Stimulated activated naive CD8-positive, alpha-beta T cell treated with anti-CD3 and anti-CD28 coated beads, Interleukin-15, Interleukin-2, amounts not matched to agents 100 ng/mL and 50 ng/mL, for 24 hours (primary cell): ENCODE data around the gene METTL6.
"Not testable (repeated sequence)": the region's sequence is repeated elsewhere in the genome, so short reads cannot be mapped to it uniquely, and the experiment has no call there.

Experiments used
- H3K27ac Mint-ChIP-seq: one replicate; pipeline ENCODE4 v1.8.0; 2021; ENCODE audit warnings: mild to moderate bottlenecking, mixed read lengths
- H3K27me3 Mint-ChIP-seq: one replicate; pipeline ENCODE4 v1.8.0; 2021; ENCODE audit warnings: mixed read lengths
- H3K36me3 Mint-ChIP-seq: one replicate; pipeline ENCODE4 v1.8.0; 2021; ENCODE audit warnings: low read depth, mixed read lengths
- H3K4me1 Mint-ChIP-seq: one replicate; pipeline ENCODE4 v1.8.0; 2021; ENCODE audit warnings: low read depth, mixed read lengths
- H3K4me3 Mint-ChIP-seq: one replicate; pipeline ENCODE4 v1.8.0; 2021; ENCODE audit warnings: mild to moderate bottlenecking, mixed read lengths
- H3K9me3 Mint-ChIP-seq: one replicate; pipeline ENCODE4 v1.8.0; 2021; ENCODE audit warnings: mixed read lengths

Gene METTL6

DNA sequence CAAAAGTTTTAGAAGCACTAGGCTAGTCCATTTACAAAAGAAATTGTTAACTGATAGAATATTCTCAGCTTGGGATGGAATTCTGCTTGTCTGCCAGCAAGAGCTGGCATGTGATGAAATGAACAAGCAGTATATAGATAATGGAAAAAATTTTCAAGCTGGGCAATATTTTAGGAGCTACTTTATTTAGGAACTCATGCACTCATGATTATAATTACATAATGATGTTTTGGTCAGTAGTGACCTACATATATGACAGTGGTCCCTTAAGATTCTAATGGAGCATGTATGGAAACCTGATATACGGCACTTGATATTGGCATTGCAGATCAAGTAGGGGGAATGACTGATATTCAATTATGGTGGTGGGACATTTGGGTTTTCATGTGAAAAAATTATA, 6.2 kb upstream of the METTL6 start:
- H3K27me3 Mint-ChIP-seq, result no peaks in the 10 kb centered on the region

DNA sequence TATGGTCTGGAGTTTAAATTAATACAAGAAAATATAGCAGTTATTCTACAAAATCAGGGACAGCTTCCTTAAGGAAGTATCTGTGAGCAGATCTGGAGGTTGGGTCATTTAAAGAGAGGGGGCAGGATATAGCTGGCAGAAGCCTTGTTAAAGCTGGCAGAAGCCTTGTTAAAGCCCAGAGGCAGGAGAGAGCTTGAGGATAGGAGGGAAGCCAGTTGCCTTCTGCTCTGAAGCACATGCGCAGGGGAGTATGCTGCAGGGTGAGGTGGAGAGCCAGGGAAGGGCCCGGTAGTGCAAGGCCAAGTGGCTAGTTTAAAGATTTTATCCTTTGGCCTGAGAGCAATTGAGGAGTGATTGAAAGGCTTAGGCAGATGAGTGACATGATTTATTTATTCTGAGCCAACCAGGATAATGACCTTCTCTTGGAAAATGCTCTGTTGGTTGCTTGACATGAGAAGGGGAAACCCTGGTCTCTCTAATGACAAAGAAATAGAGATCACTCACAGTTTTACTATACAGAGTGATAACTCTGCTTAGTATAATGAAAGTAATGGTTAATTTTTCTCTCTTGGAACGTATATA, 4.0 kb upstream of the METTL6 start:
- peaks cover 61% of the 10 kb centered on the region for H3K36me3 Mint-ChIP-seq
- H3K27me3 Mint-ChIP-seq, result no peaks in the 10 kb centered on the region
- H3K27ac Mint-ChIP-seq, result no peak overlapping the region
- H3K4me3 Mint-ChIP-seq, result no peak overlapping the region
- peaks cover 6% of the 10 kb centered on the region for H3K9me3 Mint-ChIP-seq
- H3K4me1 Mint-ChIP-seq, result peaks cover 34% of the 10 kb centered on the region

More for the DNA sequence above, 6.2 kb upstream of the METTL6 start:
- H3K36me3 Mint-ChIP-seq, result peaks cover 66% of the 10 kb centered on the region
- no peaks in the 10 kb centered on the region for H3K9me3 Mint-ChIP-seq
- no peak overlapping the region for H3K4me3 Mint-ChIP-seq
- H3K27ac Mint-ChIP-seq, result no peak overlapping the region
- peaks cover 24% of the 10 kb centered on the region for H3K4me1 Mint-ChIP-seq

DNA sequence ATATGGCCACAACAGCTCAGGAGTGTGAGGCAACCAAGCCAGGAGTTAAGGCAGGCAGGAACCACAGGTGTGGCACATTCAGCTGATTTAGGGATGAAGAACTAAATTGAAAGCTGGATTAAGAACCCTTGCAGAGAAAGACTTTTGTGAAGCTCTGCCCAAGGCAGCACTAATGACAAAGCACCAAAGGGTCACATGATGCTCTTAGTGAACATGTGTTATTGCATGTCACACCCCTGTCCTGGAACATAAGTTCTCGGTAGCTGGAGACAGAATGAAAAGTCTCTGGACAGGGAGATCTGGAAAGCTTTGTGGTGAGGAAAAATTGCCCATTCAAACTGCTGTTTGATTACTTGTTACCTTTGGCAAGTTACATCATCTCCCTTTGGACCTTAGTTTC, 3.3 kb upstream of the METTL6 start:
- Mint-ChIP-seq H3K4me3 (no peak overlapping the region), H3K9me3 (peaks cover 6% of the 10 kb centered on the region), H3K27me3 (no peaks in the 10 kb centered on the region), H3K4me1 (peaks cover 42% of the 10 kb centered on the region), H3K36me3 (peaks cover 59% of the 10 kb centered on the region), H3K27ac (no peak overlapping the region)

DNA sequence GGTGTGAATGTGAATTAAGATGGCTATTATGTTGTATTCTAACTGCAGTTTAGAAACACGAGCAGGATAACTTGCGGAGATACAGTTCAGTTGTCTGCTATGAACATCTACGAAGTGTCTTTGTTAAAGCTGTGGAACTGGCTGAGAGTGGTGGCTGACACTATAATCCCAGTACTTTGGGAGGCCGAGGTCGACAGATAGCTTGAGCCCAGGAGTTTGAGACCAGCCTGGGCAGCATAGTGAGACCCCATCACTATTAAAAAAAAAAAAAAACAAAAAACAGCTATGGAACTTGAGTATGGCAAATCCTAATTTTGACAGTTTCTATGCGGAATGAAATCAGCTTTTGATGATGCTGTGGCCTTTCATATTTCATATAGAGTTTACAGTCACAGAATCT, 1.7 kb upstream of the METTL6 start:
- Mint-ChIP-seq H3K4me1 (peaks cover 49% of the 10 kb centered on the region), H3K27ac (no peak overlapping the region), H3K36me3 (peaks cover 61% of the 10 kb centered on the region), H3K9me3 (peaks cover 6% of the 10 kb centered on the region), H3K27me3 (no peaks in the 10 kb centered on the region), H3K4me3 (peak overlapping the region; percentile 97)

DNA sequence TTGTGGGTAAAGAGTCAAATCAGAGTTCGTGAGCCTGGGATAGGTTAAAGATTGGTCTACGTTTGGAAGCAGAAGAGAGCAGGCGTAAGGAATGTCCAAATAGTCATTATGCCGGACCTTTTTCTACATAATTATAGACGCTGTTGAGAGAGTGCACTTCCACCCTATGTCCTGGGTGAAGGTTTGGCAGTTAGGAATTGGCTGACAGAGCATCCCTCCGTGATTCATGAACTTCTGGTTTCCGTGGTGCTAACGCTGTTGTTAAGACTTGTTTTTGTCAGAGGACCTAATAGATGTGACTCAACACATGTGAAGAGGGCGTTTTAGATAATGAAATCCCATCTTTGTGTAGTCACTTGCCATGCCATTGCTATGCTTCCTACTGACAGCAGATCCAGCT, 1.2 kb upstream of the METTL6 start:
- Mint-ChIP-seq H3K4me1 (peaks cover 49% of the 10 kb centered on the region), H3K9me3 (peaks cover 6% of the 10 kb centered on the region)

DNA sequence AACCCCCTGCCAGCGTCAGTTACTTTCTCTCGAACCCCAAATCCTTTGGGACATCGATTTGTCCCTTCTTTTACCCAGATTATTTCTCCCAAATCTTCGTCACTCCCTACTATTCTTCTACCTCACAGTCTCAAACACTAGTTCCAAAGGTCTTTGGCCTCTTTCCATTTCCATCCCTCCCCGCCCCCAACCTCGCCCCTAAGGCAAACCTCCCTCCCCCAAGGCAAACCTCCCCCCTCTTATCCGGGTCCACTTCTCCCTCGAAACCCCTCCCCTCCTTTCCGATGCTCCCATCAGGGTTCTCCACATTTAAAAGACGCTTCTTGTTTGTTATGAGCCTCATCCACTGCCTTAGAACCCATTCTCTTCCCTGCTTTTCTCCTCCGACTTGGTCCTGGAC, 637 bp upstream of the METTL6 start:
- H3K9me3 Mint-ChIP-seq, result peaks cover 6% of the 10 kb centered on the region
- peaks cover 49% of the 10 kb centered on the region for H3K4me1 Mint-ChIP-seq
- peaks cover 54% of the 10 kb centered on the region for H3K36me3 Mint-ChIP-seq
- H3K27me3 Mint-ChIP-seq, result no peaks in the 10 kb centered on the region
- H3K27ac Mint-ChIP-seq, result peak overlapping the region; percentile 97
- H3K4me3 Mint-ChIP-seq, result peak overlapping the region; percentile 97

More for the DNA sequence above, 1.2 kb upstream of the METTL6 start:
- Mint-ChIP-seq H3K4me3 (peak overlapping the region; percentile 97), H3K27me3 (no peaks in the 10 kb centered on the region), H3K27ac (peak overlapping the region; percentile 97), H3K36me3 (peaks cover 58% of the 10 kb centered on the region)

DNA sequence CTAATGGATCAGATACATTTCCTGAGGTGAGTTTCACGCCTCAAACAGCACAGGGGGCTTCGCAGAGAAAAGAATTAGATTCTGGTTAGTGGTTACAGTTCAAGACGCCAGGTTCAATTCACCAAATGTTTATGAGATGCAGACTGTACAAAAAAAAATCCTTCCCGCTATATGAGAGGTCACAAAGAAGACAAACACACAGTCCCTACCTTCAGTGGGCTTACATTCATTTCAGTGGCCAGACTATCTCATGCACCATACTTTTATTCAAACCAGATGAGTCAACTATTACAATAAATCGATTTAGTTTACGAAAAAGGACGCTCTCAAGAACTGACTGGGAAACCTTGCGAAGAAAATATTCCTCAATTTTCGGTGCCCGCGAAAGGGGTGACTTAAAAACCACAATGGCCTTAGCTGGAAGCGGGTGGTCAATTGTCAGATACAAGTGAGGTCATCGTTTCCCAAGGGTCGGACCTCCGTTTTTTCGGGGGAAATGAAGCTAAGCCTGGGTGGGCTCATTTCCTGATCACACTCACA, 695 bp downstream of the METTL6 start:
- H3K9me3 Mint-ChIP-seq, result peaks cover 6% of the 10 kb centered on the region
- H3K36me3 Mint-ChIP-seq, result peaks cover 52% of the 10 kb centered on the region

DNA sequence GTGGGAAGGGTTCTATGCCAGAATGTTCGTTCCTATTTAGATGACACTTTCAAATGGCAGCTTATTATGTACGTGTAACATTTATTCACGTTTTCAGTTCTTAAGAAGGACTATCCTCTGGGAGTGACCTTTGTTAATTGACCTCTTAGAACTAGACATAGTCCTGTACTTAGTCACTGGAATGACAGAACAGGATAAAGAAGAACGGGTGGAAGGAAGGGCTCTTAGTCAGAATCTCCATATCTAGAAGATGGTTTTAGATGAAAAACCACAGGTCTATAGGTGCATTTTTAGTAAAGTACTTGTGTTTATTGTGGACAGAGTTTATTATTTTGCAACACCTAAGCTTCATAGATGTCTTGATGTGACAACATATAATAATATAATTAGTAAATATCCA, 6.5 kb downstream of the METTL6 start:
- Mint-ChIP-seq H3K27me3 (no peaks in the 10 kb centered on the region), H3K9me3 (no peaks in the 10 kb centered on the region), H3K27ac (no peak overlapping the region), H3K4me3 (no peak overlapping the region), H3K36me3 (peaks cover 53% of the 10 kb centered on the region), H3K4me1 (peaks cover 17% of the 10 kb centered on the region)

More for the DNA sequence above, 695 bp downstream of the METTL6 start:
- Mint-ChIP-seq H3K27ac (peak overlapping the region; percentile 97), H3K4me1 (peaks cover 49% of the 10 kb centered on the region), H3K4me3 (peak overlapping the region; percentile 97), H3K27me3 (no peaks in the 10 kb centered on the region)

DNA sequence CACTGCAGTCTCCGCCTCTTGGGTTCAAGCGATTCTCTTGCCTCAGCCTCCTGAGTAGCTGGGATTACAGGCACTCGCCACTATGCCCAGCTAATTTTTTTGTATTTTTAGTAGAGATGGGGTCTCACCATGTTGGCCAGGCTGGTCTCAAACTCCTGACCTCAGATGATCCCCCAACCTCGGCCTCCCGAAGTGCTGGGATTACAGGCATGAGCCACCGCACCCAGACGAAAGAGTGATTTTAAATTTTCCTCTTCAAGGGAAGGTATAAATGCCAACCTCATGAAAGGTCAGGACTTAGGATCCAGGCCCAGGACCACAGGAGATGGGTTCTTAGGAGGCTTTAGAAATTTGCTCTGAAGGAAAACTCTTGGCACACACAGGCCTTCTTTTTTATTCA, 16.4 kb downstream of the METTL6 start:
- not testable (repeated sequence) for H3K27me3 Mint-ChIP-seq, H3K27ac Mint-ChIP-seq, H3K9me3 Mint-ChIP-seq, H3K4me1 Mint-ChIP-seq, H3K4me3 Mint-ChIP-seq
- H3K36me3 Mint-ChIP-seq, result peaks cover 47% of the 10 kb centered on the region

DNA sequence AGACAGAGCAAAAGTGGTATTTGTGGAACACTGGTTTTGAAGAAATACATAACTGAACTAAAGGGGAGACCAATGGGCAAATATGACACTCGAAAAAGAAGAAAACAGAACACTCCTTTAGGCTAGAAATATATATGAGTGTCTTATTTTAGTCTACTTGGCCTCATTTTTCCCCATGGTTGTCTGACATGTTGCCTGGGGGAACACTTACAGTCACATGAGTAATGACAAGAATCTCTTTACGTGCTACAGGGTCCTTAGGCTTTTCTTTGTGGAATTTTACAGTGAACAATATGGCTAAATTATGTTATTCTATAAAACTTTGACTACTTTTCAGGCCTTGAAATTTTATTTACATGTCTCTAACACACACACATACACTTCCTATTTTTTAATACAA, 17.6 kb downstream of the METTL6 start:
- Mint-ChIP-seq H3K27me3 (no peaks in the 10 kb centered on the region), H3K36me3 (peaks cover 35% of the 10 kb centered on the region), H3K4me3 (no peak overlapping the region), H3K4me1 (no peaks in the 10 kb centered on the region), H3K27ac (no peak overlapping the region), H3K9me3 (no peaks in the 10 kb centered on the region)

DNA sequence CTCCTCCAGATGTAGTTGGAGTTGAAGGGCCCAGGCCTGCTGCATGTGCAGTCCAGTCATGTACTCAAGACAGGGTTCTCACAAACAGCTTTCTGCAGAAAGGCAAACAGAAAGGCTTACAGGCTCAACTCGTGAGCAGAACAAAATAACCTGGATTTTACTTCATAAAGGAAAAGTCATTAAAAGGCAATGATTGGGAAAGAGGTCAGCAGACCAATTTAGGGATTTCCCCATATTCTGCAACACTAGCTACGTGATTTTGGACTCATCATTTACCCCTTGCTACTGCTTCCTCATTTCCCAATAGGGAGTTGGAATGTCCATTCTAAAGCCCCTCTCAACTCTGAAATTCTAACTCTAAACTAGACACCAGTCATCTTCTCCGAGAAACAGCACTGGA, 18.1 kb downstream of the METTL6 start:
- Mint-ChIP-seq H3K27me3 (no peaks in the 10 kb centered on the region), H3K4me1 (no peaks in the 10 kb centered on the region), H3K9me3 (no peaks in the 10 kb centered on the region), H3K36me3 (peaks cover 34% of the 10 kb centered on the region), H3K4me3 (no peak overlapping the region), H3K27ac (no peak overlapping the region)

DNA sequence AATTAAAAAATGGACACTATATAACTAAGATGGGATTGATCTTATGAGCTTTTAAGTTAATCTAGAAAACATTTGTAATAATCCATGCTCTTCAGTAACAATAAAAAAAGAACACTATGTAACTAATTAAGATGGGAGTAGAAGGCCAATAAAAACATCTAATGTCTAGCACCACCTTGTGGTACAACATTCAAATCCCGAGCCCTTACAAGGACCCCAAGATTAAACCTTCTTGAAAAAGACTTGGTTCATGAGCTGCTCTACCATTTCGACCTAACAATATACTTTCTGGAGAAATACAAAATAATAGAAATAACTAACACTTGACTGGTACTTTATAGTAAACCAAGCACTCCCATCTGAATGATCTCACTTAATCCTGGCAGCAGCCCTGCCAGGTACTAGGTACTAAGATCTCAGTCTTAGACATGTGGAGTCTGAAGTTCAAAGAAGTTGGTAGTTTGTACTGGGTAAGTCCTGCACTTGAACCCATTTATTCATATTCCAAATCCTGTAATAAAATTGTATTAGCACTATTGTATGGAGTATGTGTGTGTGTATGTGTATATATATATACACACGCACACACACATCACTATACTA, 21.8 kb downstream of the METTL6 start:
- H3K27me3 Mint-ChIP-seq, result no peaks in the 10 kb centered on the region
- no peaks in the 10 kb centered on the region for H3K9me3 Mint-ChIP-seq
- peaks cover 7% of the 10 kb centered on the region for H3K4me1 Mint-ChIP-seq
- H3K27ac Mint-ChIP-seq, result no peak overlapping the region
- H3K4me3 Mint-ChIP-seq, result no peak overlapping the region
- peaks cover 9% of the 10 kb centered on the region for H3K36me3 Mint-ChIP-seq

DNA sequence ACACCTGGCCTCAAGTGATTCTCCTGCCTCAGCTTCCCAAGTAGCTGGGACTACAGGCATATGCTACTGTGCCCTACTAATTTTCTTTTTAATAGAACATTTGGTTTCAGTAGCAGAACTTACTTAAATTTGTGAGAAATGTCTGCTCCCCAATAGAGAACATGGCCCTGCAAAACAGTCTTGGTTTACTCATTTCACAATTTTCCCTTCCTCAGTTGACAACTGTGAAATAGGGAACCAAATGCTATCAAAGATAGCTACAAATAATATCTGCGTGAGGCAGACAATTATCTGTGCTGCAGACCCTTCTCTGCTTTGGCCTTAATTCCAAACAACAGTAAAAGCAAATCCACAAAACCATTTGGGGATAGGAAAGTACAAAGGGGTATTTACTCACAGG, 22.6 kb downstream of the METTL6 start:
- Mint-ChIP-seq H3K27me3 (no peaks in the 10 kb centered on the region), H3K27ac (no peak overlapping the region), H3K4me3 (no peak overlapping the region), H3K9me3 (no peaks in the 10 kb centered on the region), H3K36me3 (peaks cover 4% of the 10 kb centered on the region), H3K4me1 (peaks cover 14% of the 10 kb centered on the region)

DNA sequence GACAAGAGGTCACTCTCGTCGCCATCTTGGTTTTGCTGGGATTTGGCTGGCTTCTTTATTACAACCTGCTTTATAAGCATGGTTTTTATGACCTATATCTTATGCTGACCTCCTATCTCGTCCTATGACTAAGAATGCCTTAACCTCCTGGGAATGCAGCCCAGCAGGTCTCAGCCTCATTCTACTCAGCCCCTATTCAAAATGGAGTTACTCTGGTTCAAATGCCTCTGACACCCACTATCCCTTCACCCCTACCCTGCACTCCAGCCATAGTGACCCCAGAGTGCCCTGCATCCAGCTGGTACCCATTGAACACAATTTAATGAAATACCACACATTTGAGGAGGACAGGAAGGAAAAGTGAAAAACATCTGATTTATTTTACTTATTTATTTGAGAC, 23.4 kb downstream of the METTL6 start:
- Mint-ChIP-seq H3K36me3 (no peaks in the 10 kb centered on the region), H3K4me1 (peaks cover 21% of the 10 kb centered on the region), H3K4me3 (no peak overlapping the region), H3K27me3 (no peaks in the 10 kb centered on the region), H3K27ac (no peak overlapping the region), H3K9me3 (no peaks in the 10 kb centered on the region)

DNA sequence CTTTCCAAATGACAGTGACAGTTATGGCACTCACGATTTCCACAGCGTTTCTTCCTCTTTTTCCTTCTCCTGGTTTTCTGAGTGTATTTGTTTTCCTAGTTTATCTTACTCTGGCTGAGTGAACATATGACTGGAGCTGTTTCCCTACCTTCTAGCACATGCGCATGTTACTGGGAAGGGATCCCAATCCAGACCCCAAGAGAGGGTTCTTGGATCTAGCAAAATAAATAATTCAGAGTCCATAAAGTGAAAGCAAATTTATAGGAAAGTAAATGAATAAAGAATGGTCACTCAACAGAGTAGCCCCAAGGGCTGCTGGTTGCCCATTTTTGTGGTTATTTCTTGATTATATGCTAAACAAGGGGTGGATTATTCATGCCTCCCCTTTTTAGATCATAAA, 23.8 kb downstream of the METTL6 start:
- no peak overlapping the region for H3K4me3 Mint-ChIP-seq
- H3K4me1 Mint-ChIP-seq, result peaks cover 21% of the 10 kb centered on the region
- no peaks in the 10 kb centered on the region for H3K27me3 Mint-ChIP-seq
- no peak overlapping the region for H3K27ac Mint-ChIP-seq
- H3K9me3 Mint-ChIP-seq, result no peaks in the 10 kb centered on the region
- no peaks in the 10 kb centered on the region for H3K36me3 Mint-ChIP-seq

DNA sequence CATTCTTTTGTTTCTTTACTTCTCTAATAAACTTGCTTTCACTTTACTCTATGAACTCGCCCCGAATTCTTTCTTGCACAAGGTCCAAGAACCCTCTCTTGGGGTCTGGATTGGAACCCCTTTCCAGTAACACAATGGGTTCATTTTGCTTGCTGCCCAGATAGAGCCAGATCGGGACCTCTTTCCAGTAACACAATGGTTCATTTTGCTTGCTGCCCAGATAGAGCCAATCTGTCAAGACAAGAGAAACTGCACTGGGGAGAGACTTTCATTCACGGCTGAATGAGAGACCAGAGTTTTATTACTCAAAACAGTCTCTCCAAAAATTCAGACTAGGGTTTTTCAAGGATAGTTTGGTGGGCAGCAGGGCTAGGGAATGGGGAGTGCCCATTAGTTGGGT, 25.4 kb downstream of the METTL6 start:
- Mint-ChIP-seq H3K4me1 (peaks cover 21% of the 10 kb centered on the region), H3K36me3 (no peaks in the 10 kb centered on the region), H3K4me3 (no peak overlapping the region), H3K27ac (no peak overlapping the region), H3K9me3 (no peaks in the 10 kb centered on the region), H3K27me3 (no peaks in the 10 kb centered on the region)
